DND-41 (cell line): ENCODE measurements around the gene JCHAIN.

Experiments
- ATAC-seq: fragments of 200-7000 bp; cut with Tn5 transposase; 3 replicates; pipeline ENCODE4 v1.9.1; 2021; ENCODE audit warnings: low read depth; ENCODE audit not compliant: insufficient read depth
- DNase-seq: peaks from one replicate; pipeline ENCODE4 v3.0.0-alpha.2; 2020
- H2AFZ ChIP-seq: 2 replicates; pipeline ENCODE4 v1.6.0; 2012; ENCODE audit warnings: low read depth, low read length
- H3K27ac ChIP-seq: 2 replicates; pipeline ENCODE4 v1.5.1; 2012; ENCODE audit warnings: low read length, inconsistent platforms
- H3K27me3 ChIP-seq: fragments of 200-600 bp; sonication (generic); 2 replicates; pipeline ENCODE4 v1.6.0; 2012; ENCODE audit warnings: low read length, mild to moderate bottlenecking, inconsistent platforms; ENCODE audit not compliant: insufficient read depth, poor library complexity
- H3K36me3 ChIP-seq: 2 replicates; pipeline ENCODE4 v1.5.1; 2012; ENCODE audit warnings: low read length, inconsistent platforms; ENCODE audit not compliant: insufficient read depth
- H3K4me1 ChIP-seq: 2 replicates; pipeline ENCODE4 v1.5.1; 2012; ENCODE audit warnings: mild to moderate bottlenecking, low read length; ENCODE audit not compliant: insufficient read depth
- H3K4me2 ChIP-seq: 2 replicates; pipeline ENCODE4 v1.6.0; 2012; ENCODE audit warnings: mild to moderate bottlenecking, moderate library complexity, low read length, inconsistent platforms; ENCODE audit not compliant: insufficient read depth
- H3K4me3 ChIP-seq, 2 experiments: fragments of 200-600 bp in 1 of 2; shearing (Covaris generic) in 1 of 2; 2 replicates each; pipeline ENCODE4 v1.5.1; 2012 to 2016; ENCODE audit warnings: inconsistent platforms in 2 of 2, low read length in 2 of 2, mild to moderate bottlenecking in 2 of 2, low read depth in 1 of 2, moderate library complexity in 1 of 2
- H3K79me2 ChIP-seq: 2 replicates; pipeline ENCODE4 v1.6.0; 2012; ENCODE audit warnings: low read length, inconsistent platforms; ENCODE audit not compliant: insufficient read depth
- H3K9ac ChIP-seq: 2 replicates; pipeline ENCODE4 v1.6.0; 2012; ENCODE audit warnings: low read depth, mild to moderate bottlenecking, inconsistent platforms, low read length, moderate library complexity
- H3K9me3 ChIP-seq: 2 replicates; pipeline ENCODE4 v1.5.1; 2012; ENCODE audit warnings: low read length, moderate library complexity, mild to moderate bottlenecking, inconsistent platforms; ENCODE audit not compliant: insufficient read depth, severe bottlenecking
- H4K20me1 ChIP-seq: 2 replicates; pipeline ENCODE4 v1.6.0; 2012; ENCODE audit warnings: low read length; ENCODE audit not compliant: insufficient read depth
- CTCF ChIP-seq: IDR thresholded peaks from 2 replicates; pipeline ENCODE4 v1.5.1; 2012; ENCODE audit warnings: borderline replicate concordance, low read length, moderate library complexity, mild to moderate bottlenecking; ENCODE audit not compliant: poor library complexity, severe bottlenecking; ENCODE audit errors: extremely low read depth
- EZH2 ChIP-seq: IDR thresholded peaks from 3 replicates; pipeline ENCODE4 v1.6.1; 2012; ENCODE audit warnings: borderline replicate concordance, low read depth, mild to moderate bottlenecking, moderate library complexity, low read length, inconsistent platforms; ENCODE audit not compliant: severe bottlenecking

JCHAIN gene

GRCh38 chr4:70674191-70674590 is 7.9 kb upstream of the JCHAIN start:
- H3K9ac ChIP-seq, result no peak overlapping the region
- no peak overlapping the region for H2AFZ ChIP-seq
- no peaks in the 10 kb centered on the region for H3K36me3 ChIP-seq
- H4K20me1 ChIP-seq, result no peaks in the 10 kb centered on the region
- no peak overlapping the region for H3K4me3 ChIP-seq
- H3K4me1 ChIP-seq, result peaks cover 72% of the 10 kb centered on the region
- H3K27me3 ChIP-seq, result no peaks in the 10 kb centered on the region
- TF ChIP-seq EZH2 (no peak), CTCF (no peak)
- H3K4me2 ChIP-seq, result no peak overlapping the region
- no peak for ATAC-seq
- DNase-seq, result no peak
- H3K9me3 ChIP-seq, result no peaks in the 10 kb centered on the region
- H3K79me2 ChIP-seq, result no peaks in the 10 kb centered on the region
- peak overlapping the region; percentile 97 for H3K27ac ChIP-seq

DNA sequence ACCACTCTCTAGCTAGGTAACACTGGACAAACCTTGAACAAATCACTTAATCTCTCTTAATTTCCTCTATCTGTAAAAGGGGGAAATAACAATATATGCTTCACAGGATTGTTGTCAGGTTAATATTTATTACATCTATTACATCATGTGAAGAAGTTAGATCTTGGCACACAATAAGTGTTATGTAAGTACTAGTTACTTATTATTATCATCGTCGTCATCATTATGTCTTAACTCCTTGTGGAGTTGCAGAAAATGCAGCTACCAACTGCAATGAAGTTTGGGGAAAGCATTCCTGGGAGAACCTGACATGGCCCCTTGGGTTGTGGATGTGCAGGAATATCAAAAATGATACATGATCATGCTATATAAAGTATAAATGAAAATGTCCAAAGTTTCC is 4.8 kb upstream of the JCHAIN start:
- Histone ChIP-seq H3K9me3 (no peaks in the 10 kb centered on the region), H3K27me3 (no peaks in the 10 kb centered on the region), H3K9ac (no peak overlapping the region), H3K4me1 (peaks cover 70% of the 10 kb centered on the region), H3K27ac (no peak overlapping the region), H3K79me2 (no peaks in the 10 kb centered on the region), H3K4me2 (no peak overlapping the region), H4K20me1 (no peaks in the 10 kb centered on the region), H3K36me3 (no peaks in the 10 kb centered on the region), H3K4me3 (no peak overlapping the region), H2AFZ (no peak overlapping the region)
- TF ChIP-seq CTCF (no peak), EZH2 (no peak)
- ATAC-seq (no peak), DNase-seq (no peak)

DNA sequence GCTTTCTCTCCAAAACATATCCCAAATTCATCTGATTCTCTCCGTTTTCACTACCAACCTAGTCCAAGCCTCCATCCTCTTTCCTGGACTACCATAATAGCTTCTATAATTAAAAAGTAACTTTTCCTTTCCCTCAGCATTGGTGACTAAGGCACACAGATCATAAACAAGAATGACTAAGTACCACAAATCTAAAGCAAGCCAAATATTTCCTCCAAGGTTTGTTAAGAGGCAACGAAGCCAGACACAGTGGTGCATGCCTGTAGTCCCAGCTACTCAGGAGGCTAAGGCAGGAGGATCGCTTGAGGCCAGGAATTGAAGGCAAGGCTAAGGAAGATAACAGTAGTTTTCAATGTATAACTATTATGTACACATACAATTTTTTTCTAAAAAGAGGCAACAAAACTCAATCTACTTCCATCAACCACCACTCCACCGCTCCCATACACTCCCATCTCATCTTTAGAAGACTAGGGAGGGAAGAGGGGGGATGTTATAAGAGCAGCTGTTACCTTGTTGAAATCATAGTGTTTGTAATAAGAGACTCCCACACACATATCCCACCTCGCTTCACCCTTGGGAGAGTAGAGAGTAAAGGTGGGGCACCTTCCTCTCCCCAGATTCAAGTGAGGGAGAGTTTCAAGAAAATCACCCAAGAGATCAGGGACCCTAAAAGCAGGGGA is 4.2 kb upstream of the JCHAIN start:
- Histone ChIP-seq H4K20me1 (no peaks in the 10 kb centered on the region), H3K27ac (no peak overlapping the region), H2AFZ (no peak overlapping the region), H3K4me2 (no peak overlapping the region), H3K4me1 (peaks cover 69% of the 10 kb centered on the region), H3K9me3 (no peaks in the 10 kb centered on the region), H3K4me3 (no peak overlapping the region), H3K36me3 (no peaks in the 10 kb centered on the region), H3K9ac (no peak overlapping the region), H3K79me2 (no peaks in the 10 kb centered on the region), H3K27me3 (no peaks in the 10 kb centered on the region)
- DNase-seq (no peak), ATAC-seq (no peak)
- TF ChIP-seq CTCF, result no peak
- TF ChIP-seq EZH2, result no peak
